GM12878 (cell line): ENCODE measurements around the gene PITPNM3. TPM values are rescaled to one million over a fixed set of nuclear protein-coding genes. Genes with fewer than 3 reads are reported as not detected.

Experiments
- ATAC-seq: fragments of 200-7000 bp; cut with Tn5 transposase; 3 replicates; pipeline ENCODE4 v1.9.1; 2020; ENCODE audit warnings: mild to moderate bottlenecking, moderate library complexity
- BruUV-seq: library from RNA; stranded (reverse); fragments of 400-500 nt; replicated peaks from 2 replicates; lab custom pipeline; 2021; lab: Mats Ljungman, UMichigan
- CTCF ChIA-PET: fragments of 300-600 bp; sonication (Branson Sonifier 250); formaldehyde crosslinking; extraction: SDS; loops from one replicate; lab custom pipeline; 2021; ENCODE audit warnings: inconsistent platforms; lab: Yijun Ruan, JAX
- POLR2A ChIA-PET: fragments of 350-600 bp; formaldehyde crosslinking; extraction: SDS; loops from one replicate; lab custom pipeline; 2021; ENCODE audit warnings: inconsistent platforms; lab: Charles Lee
- RAD21 ChIA-PET: fragments of 300-600 bp; sonication (Branson Sonifier 250); formaldehyde crosslinking; loops from one replicate; lab custom pipeline; 2023; ENCODE audit warnings: antibody characterized with exemption; ENCODE audit not compliant: unreplicated experiment; lab: Charles Lee
- SMC1A ChIA-PET: fragments of 300-600 bp; sonication (Branson Sonifier 250); formaldehyde crosslinking; loops from one replicate; lab custom pipeline; 2023; ENCODE audit not compliant: unreplicated experiment, uncharacterized antibody; lab: Charles Lee
- DNase-seq: peaks from one replicate; pipeline ENCODE4 v3.0.0-alpha.2; 2011; ENCODE audit warnings: low read depth, low spot score
- FAIRE-seq: peaks from 3 replicates; lab custom pipeline; 2011; peaks lifted over from hg19 to GRCh38; lab: Jason Lieb, UNC
- H2AFZ ChIP-seq: 2 replicates; pipeline ENCODE4 v1.6.0; 2011; ENCODE audit warnings: low read depth, low read length, control low read depth; ENCODE audit not compliant: control insufficient read depth
- H3K27ac ChIP-seq: 2 replicates; pipeline ENCODE4 v1.5.1; 2011; ENCODE audit warnings: control low read depth; ENCODE audit not compliant: control insufficient read depth, insufficient read depth
- H3K27me3 ChIP-seq, 2 experiments: replicated peaks in 1 of 2; 2 replicates each; pipeline versions ENCODE4 v1.6.0 to v1.6.1; 2011; ENCODE audit warnings: low read length in 1 of 2; ENCODE audit not compliant: control insufficient read depth in 2 of 2, insufficient read depth in 2 of 2
- H3K36me3 ChIP-seq, 2 experiments: 2 replicates each; pipeline ENCODE4 v1.5.1; 2011; ENCODE audit warnings: low read length in 1 of 2; ENCODE audit not compliant: control insufficient read depth in 2 of 2, insufficient read depth in 2 of 2
- H3K4me1 ChIP-seq: 2 replicates; pipeline ENCODE4 v1.6.1; 2011; ENCODE audit warnings: mild to moderate bottlenecking, low read length, moderate library complexity, mixed read lengths; ENCODE audit not compliant: control insufficient read depth, insufficient read depth
- H3K4me2 ChIP-seq: 2 replicates; pipeline ENCODE4 v1.6.0; 2011; ENCODE audit warnings: control low read depth; ENCODE audit not compliant: control insufficient read depth, insufficient read depth
- H3K4me3 ChIP-seq: fragments of 200-600 bp; sonication (generic); 2 replicates; pipeline ENCODE4 v1.5.1; 2016
- H3K79me2 ChIP-seq: 2 replicates; pipeline ENCODE4 v1.6.0; 2011; ENCODE audit warnings: low read length; ENCODE audit not compliant: control insufficient read depth, insufficient read depth
- H3K9ac ChIP-seq: 2 replicates; pipeline ENCODE4 v1.8.0; 2011; ENCODE audit warnings: low read length, control low read depth, mixed read lengths; ENCODE audit not compliant: control insufficient read depth, insufficient read depth
- H3K9me3 ChIP-seq: replicated peaks from 3 replicates; pipeline ENCODE4 v1.5.1; 2011; ENCODE audit warnings: mild to moderate bottlenecking, low read length; ENCODE audit not compliant: control insufficient read depth, insufficient read depth
- H4K20me1 ChIP-seq: 2 replicates; pipeline ENCODE4 v1.6.0; 2011; ENCODE audit not compliant: control insufficient read depth, insufficient read depth
- BCL11A ChIP-seq: IDR thresholded peaks from 2 replicates; pipeline ENCODE4 v1.6.1; 2011; ENCODE audit warnings: low read depth, low read length
- CEBPZ ChIP-seq: fragments of 150-350 bp; IDR thresholded peaks from 2 replicates; pipeline ENCODE4 v1.6.1; 2016; ENCODE audit warnings: low read depth, low read length
- CREM ChIP-seq: IDR thresholded peaks from 2 replicates; pipeline ENCODE4 v1.6.1; 2014; ENCODE audit warnings: antibody characterized with exemption, low read depth
- DPF2 ChIP-seq: fragments of 450-650 bp; IDR thresholded peaks from 2 replicates; pipeline ENCODE4 v1.6.1; 2017; ENCODE audit warnings: mild to moderate bottlenecking
- NFIC ChIP-seq: IDR thresholded peaks from 2 replicates; pipeline ENCODE4 v1.6.1; 2012; ENCODE audit warnings: low read depth, mild to moderate bottlenecking, inconsistent platforms, low read length, moderate library complexity
- PML ChIP-seq: IDR thresholded peaks from 2 replicates; pipeline ENCODE4 v1.6.1; 2012; ENCODE audit warnings: low read length, inconsistent platforms
- POU2F2 ChIP-seq: IDR thresholded peaks from 3 replicates; pipeline ENCODE4 v1.6.1; 2011; ENCODE audit warnings: low read depth, mild to moderate bottlenecking, low read length, borderline replicate concordance
- RBBP5 ChIP-seq: fragments of 200-600 bp; sonication (generic); conservative IDR thresholded peaks from 2 replicates; pipeline ENCODE4 v1.6.1; 2016
- SUZ12 ChIP-seq: fragments of 200-600 bp; sonication (generic); IDR thresholded peaks from one replicate; pipeline ENCODE4 v1.6.1; 2018; ENCODE audit warnings: antibody characterized with exemption, mild to moderate bottlenecking; ENCODE audit not compliant: unreplicated experiment
- TBL1XR1 ChIP-seq: IDR thresholded peaks from 2 replicates; pipeline ENCODE4 v1.6.1; 2012; ENCODE audit warnings: low read depth, low read length, improper control_type of control experiment
- USF1 ChIP-seq: IDR thresholded peaks from 2 replicates; pipeline ENCODE4 v1.6.1; 2011; ENCODE audit warnings: borderline replicate concordance, low read depth, mild to moderate bottlenecking, moderate library complexity, mixed read lengths, low read length; ENCODE audit not compliant: insufficient read depth; ENCODE audit errors: extremely low read length
- WRNIP1 ChIP-seq: IDR thresholded peaks from 2 replicates; pipeline ENCODE4 v1.6.1; 2011; ENCODE audit warnings: low read depth, low read length, improper control_type of control experiment, borderline replicate concordance
- ZNF592 ChIP-seq: fragments of 450-650 bp; IDR thresholded peaks from 2 replicates; pipeline ENCODE4 v1.6.1; 2017; ENCODE audit warnings: mild to moderate bottlenecking, moderate library complexity
- WGBS: methylation state at CpG from one replicate; pipeline ENCODE4 v1.1.6; 2016; ENCODE audit warnings: low lambda C conversion rate; ENCODE audit not compliant: insufficient replicate concordance, insufficient coverage; ENCODE audit errors: missing lambda C conversion rate; 5-methylcytosine and 5-hydroxymethylcytosine counted together
- in situ Hi-C: fragments of 300-500 bp; cut with MboI; formaldehyde crosslinking; loops from 9 replicates; pipeline ENCODE4 v1.14.3; 2018; ENCODE audit warnings: mixed read lengths
- intact Hi-C: fragments of 100-400 bp; cut with micrococcal nuclease; formaldehyde crosslinking; loops from one replicate; pipeline ENCODE4 v1.14.2; 2022; ENCODE audit not compliant: unreplicated experiment
- polyA plus RNA-seq, 11 experiments: library from polyadenylated mRNA; depleted of rRNA in 4 of 11; unstranded in 6 of 11; stranded (reverse) in 5 of 11; fragments of >200 nt; fragmentation: Nextera tagmentation in 4 of 11; fragmentation: Illumina TruSeq in 1 of 11; extraction: Ambion mirVana in 4 of 11; extraction: Trizol in 1 of 11; gene quantifications; 1 replicate in 1 of 11; 2 replicates in 10 of 11; pipeline versions ENCODE4 v1.2.1 to v1.2.3, GENCODE V29; 2011 to 2016; ENCODE audit warnings: inconsistent platforms in 2 of 11, missing spikeins in 2 of 11, low read depth in 1 of 11
- total RNA-seq, 4 experiments: library from RNA; depleted of rRNA in 3 of 4; stranded (reverse); fragments of >200 nt in 3 of 4; fragmentation: Illumina TruSeq in 1 of 4; extraction: Trizol in 1 of 4; gene quantifications; 2 replicates each; pipeline versions ENCODE4 v1.2.1 to v1.2.3, GENCODE V29; 2013 to 2021

The PITPNM3 gene
- total and polyA plus RNA-seq, 10 of the 15 experiments (the other 5 are each of a cell fraction or from before 2014, with no cell fraction given), result 0.02 to 0.49 (median 0.19) TPM; not detected in 1

- TF ChIP-seq CEBPZ (no peak), NFIC (peak; percentile 65), TBL1XR1 (no peak), BCL11A (peak; percentile 49; the same call in 1 of the 2 replicates), DPF2 (0 out of 2 replicates have a peak, but pooled peaks have one; percentile 42)
Observed at GRCh38 chr17:6427279-6427781, 129.0 kb downstream of the PITPNM3 start (continued).

GRCh38 chr17:6426356-6427101 is 129.8 kb downstream of the PITPNM3 start:
- FAIRE-seq, result no peak
- ChIA-PET SMC1A (no interaction called here), CTCF (interaction anchor here (1.0 to 1.4 kb wide), 2 partner anchors 9 to 13 kb away, joined by 3 read pairs; partner anchors contain the start of gene AIPL1), POLR2A (no interaction called here), RAD21 (no interaction called here)
- in situ Hi-C loops, result no loop called here
- H4K20me1 ChIP-seq, result no peaks in the 10 kb centered on the region
- H2AFZ ChIP-seq, result no peak overlapping the region
- no peak overlapping the region for H3K9ac ChIP-seq
- H3K27ac ChIP-seq, result no peak overlapping the region
- no TSS peak for BruUV-seq
- peaks cover 7% of the 10 kb centered on the region for H3K4me1 ChIP-seq
- no peaks in the 10 kb centered on the region for H3K27me3 ChIP-seq
- intact Hi-C loops, result no loop called here
- no peaks in the 10 kb centered on the region; the same call in 1 of the 3 replicates for H3K9me3 ChIP-seq
- no peak for ATAC-seq
- H3K79me2 ChIP-seq, result no peaks in the 10 kb centered on the region
- H3K4me3 ChIP-seq, result no peak overlapping the region
- WGBS, result 89% methylated on average over 25 of the region's 25 CpGs
- H3K36me3 ChIP-seq, result no peaks in the 10 kb centered on the region
- no peak overlapping the region for H3K4me2 ChIP-seq
- no peak for DNase-seq
- TF ChIP-seq BCL11A, result no peak
- no peak for TF ChIP-seq RBBP5
- no peak for TF ChIP-seq POU2F2
- no peak for TF ChIP-seq SUZ12
- TF ChIP-seq ZNF592, result no peak
- TF ChIP-seq CREM, result no peak
- TF ChIP-seq USF1, result no peak
- TF ChIP-seq PML, result no peak
- TF ChIP-seq WRNIP1, result no peak
